GM23338 (cell line): ENCODE measurements around the gene ARSB.

Experiments
- CREB1 ChIP-seq: fragments of 250-450 bp; sonication (Bioruptor Pico); IDR thresholded peaks from 2 replicates; pipeline ENCODE4 v1.5.0; 2020; ENCODE audit warnings: low read depth, mild to moderate bottlenecking, moderate library complexity
- CTCF ChIP-seq, 2 experiments: fragments of 200-600 bp in 1 of 2; sonication (generic) in 1 of 2; conservative IDR thresholded peaks; 2 replicates each; pipeline versions ENCODE4 v1.5.1 to v1.6.1; 2016 to 2017; ENCODE audit warnings: antibody characterized with exemption in 2 of 2, low read depth in 2 of 2, mild to moderate bottlenecking in 2 of 2, moderate library complexity in 1 of 2
- EZH2 ChIP-seq: fragments of 200-600 bp; sonication (generic); IDR thresholded peaks from one replicate; pipeline ENCODE4 v1.8.0; 2017; ENCODE audit warnings: antibody characterized with exemption, mild to moderate bottlenecking, low read depth; ENCODE audit not compliant: unreplicated experiment
- EZH2phosphoT487 ChIP-seq: fragments of 200-600 bp; sonication (generic); IDR thresholded peaks from one replicate; pipeline ENCODE4 v1.8.1; 2018; ENCODE audit warnings: antibody characterized with exemption; ENCODE audit not compliant: unreplicated experiment
- POLR2AphosphoS5 ChIP-seq: IDR thresholded peaks from 2 replicates; pipeline ENCODE4 v1.6.1; 2016; ENCODE audit warnings: antibody characterized with exemption, low read depth
- TF ChIP-seq, protein P1 (sequence below): IDR thresholded peaks from 2 replicates; pipeline ENCODE4 v1.6.1; 2016; ENCODE audit warnings: antibody characterized with exemption
- TF ChIP-seq, protein P2 (sequence below): IDR thresholded peaks from one replicate; pipeline ENCODE4 v1.6.1; 2018; ENCODE audit warnings: antibody characterized with exemption; ENCODE audit not compliant: unreplicated experiment

GRCh38 chr5:79021753-79022152 lies 36.6 kb upstream of the ARSB start:
- TF ChIP-seq, protein P1, sequence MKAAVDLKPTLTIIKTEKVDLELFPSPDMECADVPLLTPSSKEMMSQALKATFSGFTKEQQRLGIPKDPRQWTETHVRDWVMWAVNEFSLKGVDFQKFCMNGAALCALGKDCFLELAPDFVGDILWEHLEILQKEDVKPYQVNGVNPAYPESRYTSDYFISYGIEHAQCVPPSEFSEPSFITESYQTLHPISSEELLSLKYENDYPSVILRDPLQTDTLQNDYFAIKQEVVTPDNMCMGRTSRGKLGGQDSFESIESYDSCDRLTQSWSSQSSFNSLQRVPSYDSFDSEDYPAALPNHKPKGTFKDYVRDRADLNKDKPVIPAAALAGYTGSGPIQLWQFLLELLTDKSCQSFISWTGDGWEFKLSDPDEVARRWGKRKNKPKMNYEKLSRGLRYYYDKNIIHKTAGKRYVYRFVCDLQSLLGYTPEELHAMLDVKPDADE: no peak
- TF ChIP-seq CTCF (conservative IDR thresholded peaks at IDR 0.05; ENCODE audit: low read depth in 2 of 2) (no peak), POLR2AphosphoS5 (no peak), EZH2 (no peak), EZH2phosphoT487 (no peak), CREB1 (CRISPR knock-in tag) (no peak)
- TF ChIP-seq, protein P2, sequence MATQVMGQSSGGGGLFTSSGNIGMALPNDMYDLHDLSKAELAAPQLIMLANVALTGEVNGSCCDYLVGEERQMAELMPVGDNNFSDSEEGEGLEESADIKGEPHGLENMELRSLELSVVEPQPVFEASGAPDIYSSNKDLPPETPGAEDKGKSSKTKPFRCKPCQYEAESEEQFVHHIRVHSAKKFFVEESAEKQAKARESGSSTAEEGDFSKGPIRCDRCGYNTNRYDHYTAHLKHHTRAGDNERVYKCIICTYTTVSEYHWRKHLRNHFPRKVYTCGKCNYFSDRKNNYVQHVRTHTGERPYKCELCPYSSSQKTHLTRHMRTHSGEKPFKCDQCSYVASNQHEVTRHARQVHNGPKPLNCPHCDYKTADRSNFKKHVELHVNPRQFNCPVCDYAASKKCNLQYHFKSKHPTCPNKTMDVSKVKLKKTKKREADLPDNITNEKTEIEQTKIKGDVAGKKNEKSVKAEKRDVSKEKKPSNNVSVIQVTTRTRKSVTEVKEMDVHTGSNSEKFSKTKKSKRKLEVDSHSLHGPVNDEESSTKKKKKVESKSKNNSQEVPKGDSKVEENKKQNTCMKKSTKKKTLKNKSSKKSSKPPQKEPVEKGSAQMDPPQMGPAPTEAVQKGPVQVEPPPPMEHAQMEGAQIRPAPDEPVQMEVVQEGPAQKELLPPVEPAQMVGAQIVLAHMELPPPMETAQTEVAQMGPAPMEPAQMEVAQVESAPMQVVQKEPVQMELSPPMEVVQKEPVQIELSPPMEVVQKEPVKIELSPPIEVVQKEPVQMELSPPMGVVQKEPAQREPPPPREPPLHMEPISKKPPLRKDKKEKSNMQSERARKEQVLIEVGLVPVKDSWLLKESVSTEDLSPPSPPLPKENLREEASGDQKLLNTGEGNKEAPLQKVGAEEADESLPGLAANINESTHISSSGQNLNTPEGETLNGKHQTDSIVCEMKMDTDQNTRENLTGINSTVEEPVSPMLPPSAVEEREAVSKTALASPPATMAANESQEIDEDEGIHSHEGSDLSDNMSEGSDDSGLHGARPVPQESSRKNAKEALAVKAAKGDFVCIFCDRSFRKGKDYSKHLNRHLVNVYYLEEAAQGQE: no peak
